Uterus (tissue), 4 donors: Measurements from ENCODE around the gene SMARCC1. TPM values are rescaled to one million over a fixed set of nuclear protein-coding genes. Genes with fewer than 3 reads are reported as not detected.

Experiments
- DNase-seq, 2 donors: peaks; one replicate each; pipeline ENCODE4 v3.0.0-alpha.2; 2019 to 2020
- H3K27ac ChIP-seq, 2 donors: fragments of 200-600 bp; sonication (generic); 1 replicate in 1 of 2; 2 replicates in 1 of 2; pipeline ENCODE4 v1.5.1; 2016 to 2018
- H3K27me3 ChIP-seq, 2 donors: fragments of 200-600 bp; sonication (generic); one replicate each; pipeline ENCODE4 v1.5.1; 2018 to 2019; ENCODE audit warnings: control low read depth in 1 of 2
- H3K36me3 ChIP-seq, 2 donors: fragments of 200-600 bp; sonication (generic); one replicate each; pipeline ENCODE4 v1.5.1; 2019; ENCODE audit warnings: control low read depth in 1 of 2
- H3K4me1 ChIP-seq, 2 donors: fragments of 200-600 bp; sonication (generic); one replicate each; pipeline ENCODE4 v1.5.1; 2018 to 2019; ENCODE audit warnings: control low read depth in 1 of 2
- H3K4me3 ChIP-seq, 2 donors: fragments of 200-600 bp; sonication (generic); 1 replicate in 1 of 2; 2 replicates in 1 of 2; pipeline ENCODE4 v1.5.1; 2018 to 2019; ENCODE audit warnings: mild to moderate bottlenecking in 1 of 2
- H3K9me3 ChIP-seq, 2 donors: fragments of 200-600 bp; sonication (generic); one replicate each; pipeline ENCODE4 v1.5.1; 2019; ENCODE audit warnings: control low read depth in 1 of 2
- CTCF ChIP-seq, 4 experiments: fragments of 200-600 bp in 2 of 4; fragments of 450-650 bp in 2 of 4; sonication (generic) in 2 of 4; IDR thresholded peaks; one replicate each; pipeline ENCODE4 v1.5.1; 2016 to 2019; ENCODE audit warnings: antibody characterized with exemption in 4 of 4, mild to moderate bottlenecking in 2 of 4, moderate library complexity in 1 of 4
- POLR2A ChIP-seq, 2 donors: fragments of 450-650 bp; IDR thresholded peaks; one replicate each; pipeline ENCODE4 v1.6.1; 2016; ENCODE audit warnings: antibody characterized with exemption in 2 of 2, mild to moderate bottlenecking in 1 of 2, moderate library complexity in 1 of 2
- intact Hi-C: fragments of 100-400 bp; cut with DNase I; formaldehyde crosslinking; loops from one replicate; pipeline ENCODE4 v1.15.1; 2023; ENCODE audit warnings: low total_unique reads
- total RNA-seq, 4 donors: library from RNA; depleted of rRNA in 3 of 4; stranded (reverse); fragments of >200 nt in 3 of 4; gene quantifications; one replicate each; pipeline versions ENCODE4 v1.1.0 to v1.2.4, GENCODE V29; 2014 to 2023
- donor health status: DM: yes; HTN: yes; CAD: no.

Gene SMARCC1
- total RNA-seq, 4 donors from 2014 or later: 23.8 to 61.0 (median 45.5) TPM

GRCh38 chr3:47581835-47582234, 199.9 kb downstream of the SMARCC1 start:
- no peaks in the 10 kb centered on the region for H3K36me3 ChIP-seq
- intact Hi-C loops: no loop called here
- H3K27ac ChIP-seq: no peak overlapping the region
- H3K9me3 ChIP-seq: no peaks in the 10 kb centered on the region
- H3K4me3 ChIP-seq: no peak overlapping the region
- H3K4me1 ChIP-seq: peaks cover 0 to 6% of the 10 kb centered on the region in 2 donors
- no peak for TF ChIP-seq POLR2A (IDR thresholded peaks at IDR 0.05)
- TF ChIP-seq CTCF (IDR thresholded peaks at IDR 0.05): no peak
- H3K27me3 ChIP-seq: peaks cover 0 to 11% of the 10 kb centered on the region in 2 donors
- no peak for DNase-seq

- Histone ChIP-seq H3K4me3 (no peak overlapping the region), H3K27ac (no peak overlapping the region), H3K27me3 (peaks cover 0 to 14% of the 10 kb centered on the region in 2 donors), H3K4me1 (peaks cover 0 to 6% of the 10 kb centered on the region in 2 donors), H3K36me3 (no peaks in the 10 kb centered on the region), H3K9me3 (no peaks in the 10 kb centered on the region)
- TF ChIP-seq CTCF (IDR thresholded peaks at IDR 0.05) (no peak), POLR2A (IDR thresholded peaks at IDR 0.05) (no peak)
- intact Hi-C loops: no loop called here
- DNase-seq: no peak
These were observed 200.3 kb downstream of the SMARCC1 start for GRCh38 chr3:47581422-47581821.

GRCh38 chr3:47580481-47580880, 201.2 kb downstream of the SMARCC1 start:
- intact Hi-C loops: no loop called here
- DNase-seq: no peak
- peaks cover 0 to 6% of the 10 kb centered on the region in 2 donors for H3K4me1 ChIP-seq
- H3K36me3 ChIP-seq: no peaks in the 10 kb centered on the region
- no peak overlapping the region for H3K4me3 ChIP-seq
- H3K9me3 ChIP-seq: no peaks in the 10 kb centered on the region
- no peak overlapping the region for H3K27ac ChIP-seq
- TF ChIP-seq POLR2A (IDR thresholded peaks at IDR 0.05): no peak
- no peak for TF ChIP-seq CTCF (IDR thresholded peaks at IDR 0.05)
- H3K27me3 ChIP-seq: peaks cover 0 to 14% of the 10 kb centered on the region in 2 donors

GRCh38 chr3:47579875-47580274, 201.8 kb downstream of the SMARCC1 start:
- Histone ChIP-seq H3K36me3 (no peaks in the 10 kb centered on the region), H3K4me3 (no peak overlapping the region), H3K9me3 (no peaks in the 10 kb centered on the region), H3K27ac (no peak overlapping the region), H3K4me1 (peaks cover 0 to 6% of the 10 kb centered on the region in 2 donors), H3K27me3 (peaks cover 0 to 14% of the 10 kb centered on the region in 2 donors)
- DNase-seq: no peak
- intact Hi-C loops: no loop called here
- TF ChIP-seq CTCF (IDR thresholded peaks at IDR 0.05): no peak
- TF ChIP-seq POLR2A (IDR thresholded peaks at IDR 0.05): no peak

- Histone ChIP-seq H3K36me3 (no peaks in the 10 kb centered on the region), H3K4me1 (peaks cover 0 to 6% of the 10 kb centered on the region in 2 donors), H3K4me3 (peak within 1 kb of the TSS; percentile 38 to 62), H3K9me3 (no peaks in the 10 kb centered on the region), H3K27me3 (peaks cover 0 to 14% of the 10 kb centered on the region in 2 donors), H3K27ac (no peak within 1 kb of the TSS)
- intact Hi-C loops: no loop called here
- no peak for DNase-seq
- TF ChIP-seq CTCF (IDR thresholded peaks at IDR 0.05) (no peak), POLR2A (IDR thresholded peaks at IDR 0.05) (no peak)
These were observed 202.7 kb downstream of the SMARCC1 start, which contains the start of gene CSPG5 for GRCh38 chr3:47578691-47579632. CSPG5 (minus strand) TSS chr3:47578865; CDS start chr3:47578693, 172 bp downstream.
